Subcutaneous abdominal adipose tissue (tissue), 5 donors: ENCODE data around the gene CALHM1.
"Not testable (repeated sequence)": the region's sequence is repeated elsewhere in the genome, so short reads cannot be mapped to it uniquely, and the experiment has no call there.

ENCODE experiments used
- H3K27ac ChIP-seq: one replicate; pipeline ENCODE4 v1.7.0; 2013; ENCODE audit warnings: low read depth, mild to moderate bottlenecking, inconsistent platforms, low read length, moderate library complexity
- H3K27me3 ChIP-seq, 5 donors: one replicate each; pipeline ENCODE4 v1.7.0; 2013; ENCODE audit warnings: low read length in 5 of 5, inconsistent platforms in 1 of 5; ENCODE audit not compliant: control insufficient read depth in 5 of 5, insufficient read depth in 4 of 5
- H3K36me3 ChIP-seq, 5 donors: one replicate each; pipeline ENCODE4 v1.7.0; 2013; ENCODE audit warnings: low read length in 5 of 5; ENCODE audit not compliant: control insufficient read depth in 5 of 5, insufficient read depth in 5 of 5
- H3K4me1 ChIP-seq, 5 donors: one replicate each; pipeline ENCODE4 v1.7.0; 2013; ENCODE audit warnings: low read length in 5 of 5, mild to moderate bottlenecking in 3 of 5, moderate library complexity in 1 of 5; ENCODE audit not compliant: control insufficient read depth in 5 of 5, insufficient read depth in 5 of 5
- H3K4me3 ChIP-seq, 5 donors: one replicate each; pipeline ENCODE4 v1.7.0; 2013; ENCODE audit warnings: low read length in 5 of 5, low read depth in 1 of 5
- H3K9ac ChIP-seq, 5 donors: one replicate each; pipeline ENCODE4 v1.7.0; 2013; ENCODE audit warnings: low read length in 5 of 5, mild to moderate bottlenecking in 4 of 5, moderate library complexity in 3 of 5
- H3K9me3 ChIP-seq, 5 donors: one replicate each; pipeline ENCODE4 v1.7.0; 2013; ENCODE audit warnings: low read length in 5 of 5; ENCODE audit not compliant: control insufficient read depth in 5 of 5
- donor health status: healthy.
- donor health status: healthy.
- donor health status: healthy.
- donor health status: healthy.
- donor health status: healthy.

The CALHM1 gene

GRCh38 chr10:103458720-103459119 is at the start of gene CALHM1:
TSS of gene CALHM1 (minus strand) at chr10:103458900. CDS start at chr10:103458751, 149 bp downstream.
- no peaks in the 10 kb centered on the region for H3K4me1 ChIP-seq
- H3K9ac ChIP-seq: no peak within 1 kb of the TSS
- H3K9me3 ChIP-seq: no peaks in the 10 kb centered on the region
- no peak within 1 kb of the TSS for H3K27ac ChIP-seq
- no peaks in the 10 kb centered on the region for H3K36me3 ChIP-seq
- H3K4me3 ChIP-seq: no peak within 1 kb of the TSS
- peaks cover 0 to 3% (median 0%) of the 10 kb centered on the region in 5 donors for H3K27me3 ChIP-seq

- Histone ChIP-seq H3K4me1 (no peaks in the 10 kb centered on the region), H3K36me3 (no peaks in the 10 kb centered on the region), H3K9ac (no peak overlapping the region), H3K27me3 (peaks cover 5 to 19% (median 17%) of the 10 kb centered on the region in 5 donors), H3K9me3 (no peaks in the 10 kb centered on the region), H3K27ac (no peak overlapping the region), H3K4me3 (no peak overlapping the region)
Observed at GRCh38 chr10:103507235-103508191, 48.8 kb upstream of the CALHM1 start.

GRCh38 chr10:103506061-103506460 is 47.4 kb upstream of the CALHM1 start:
- H3K9me3 ChIP-seq: no peaks in the 10 kb centered on the region
- no peak overlapping the region for H3K4me3 ChIP-seq
- H3K4me1 ChIP-seq: no peaks in the 10 kb centered on the region
- H3K27ac ChIP-seq: no peak overlapping the region
- peaks cover 6 to 21% (median 19%) of the 10 kb centered on the region in 5 donors for H3K27me3 ChIP-seq
- no peak overlapping the region for H3K9ac ChIP-seq
- H3K36me3 ChIP-seq: no peaks in the 10 kb centered on the region

GRCh38 chr10:103504181-103504783 is 45.6 kb upstream of the CALHM1 start:
- Histone ChIP-seq H3K9ac (no peak overlapping the region), H3K36me3 (no peaks in the 10 kb centered on the region), H3K4me1 (no peaks in the 10 kb centered on the region), H3K4me3 (no peak overlapping the region), H3K27ac (no peak overlapping the region), H3K27me3 (peaks cover 9 to 27% (median 22%) of the 10 kb centered on the region in 5 donors), H3K9me3 (no peaks in the 10 kb centered on the region)

GRCh38 chr10:103503777-103504176 is 45.1 kb upstream of the CALHM1 start:
- H3K9me3 ChIP-seq, H3K27ac ChIP-seq, H3K4me3 ChIP-seq, H3K9ac ChIP-seq, H3K36me3 ChIP-seq, H3K4me1 ChIP-seq: not testable (repeated sequence)
- peaks cover 9 to 27% (median 22%) of the 10 kb centered on the region in 5 donors for H3K27me3 ChIP-seq

GRCh38 chr10:103502849-103503660 is 44.4 kb upstream of the CALHM1 start:
- no peaks in the 10 kb centered on the region for H3K4me1 ChIP-seq
- no peak overlapping the region for H3K4me3 ChIP-seq
- H3K27ac ChIP-seq: no peak overlapping the region
- no peaks in the 10 kb centered on the region for H3K36me3 ChIP-seq
- H3K27me3 ChIP-seq: peaks cover 9 to 21% (median 17%) of the 10 kb centered on the region in 5 donors
- no peak overlapping the region for H3K9ac ChIP-seq
- H3K9me3 ChIP-seq: no peaks in the 10 kb centered on the region

GRCh38 chr10:103501186-103501585 is 42.5 kb upstream of the CALHM1 start:
- Histone ChIP-seq H3K9ac (no peak overlapping the region), H3K4me3 (no peak overlapping the region), H3K27ac (no peak overlapping the region), H3K27me3 (peaks cover 11 to 22% (median 15%) of the 10 kb centered on the region in 5 donors), H3K9me3 (no peaks in the 10 kb centered on the region), H3K4me1 (no peaks in the 10 kb centered on the region), H3K36me3 (no peaks in the 10 kb centered on the region)

GRCh38 chr10:103500481-103500880 is 41.8 kb upstream of the CALHM1 start:
- H3K9ac ChIP-seq: no peak overlapping the region
- no peaks in the 10 kb centered on the region for H3K4me1 ChIP-seq
- H3K4me3 ChIP-seq: no peak overlapping the region
- no peak overlapping the region for H3K27ac ChIP-seq
- H3K36me3 ChIP-seq: no peaks in the 10 kb centered on the region
- no peaks in the 10 kb centered on the region for H3K9me3 ChIP-seq
- H3K27me3 ChIP-seq: peaks cover 7 to 25% (median 11%) of the 10 kb centered on the region in 5 donors

GRCh38 chr10:103499881-103500280 is 41.2 kb upstream of the CALHM1 start:
- Histone ChIP-seq H3K9me3 (no peaks in the 10 kb centered on the region), H3K9ac (no peak overlapping the region), H3K27ac (no peak overlapping the region), H3K4me1 (no peaks in the 10 kb centered on the region), H3K36me3 (no peaks in the 10 kb centered on the region), H3K4me3 (no peak overlapping the region), H3K27me3 (peaks cover 10 to 31% (median 15%) of the 10 kb centered on the region in 5 donors)
